Activated B cell treated with CpG ODN at 0.5 μM for 24 hours (primary cell): ENCODE measurements around the gene ATP11A. TPM values are rescaled to one million over a fixed set of nuclear protein-coding genes. Genes with fewer than 3 reads are reported as not detected.

Source experiments
- ATAC-seq: fragments of 200-7000 bp; cut with Tn5 transposase; one replicate; pipeline ENCODE4 v1.10.0; 2021; ENCODE audit warnings: low read depth, mild to moderate bottlenecking, moderate library complexity
- CTCF ChIA-PET: fragments of 350-600 bp; sonication (Branson Sonifier 250); formaldehyde crosslinking; loops from one replicate; lab custom pipeline; 2021; ENCODE audit warnings: antibody characterized with exemption; lab: Charles Lee
- POLR2A ChIA-PET: fragments of 350-600 bp; sonication (Branson Sonifier 250); formaldehyde crosslinking; loops from one replicate; lab custom pipeline; 2021; ENCODE audit warnings: antibody characterized with exemption; lab: Charles Lee
- DNase-seq: peaks from one replicate; pipeline ENCODE4 v3.0.0; 2022
- H3K27ac Mint-ChIP-seq: one replicate; pipeline ENCODE4 v1.8.0; 2020; ENCODE audit warnings: mixed read lengths
- H3K27me3 Mint-ChIP-seq: one replicate; pipeline ENCODE4 v1.8.0; 2021; ENCODE audit warnings: mixed read lengths
- H3K36me3 Mint-ChIP-seq: one replicate; pipeline ENCODE4 v1.8.0; 2021; ENCODE audit warnings: low read depth, mixed read lengths
- H3K4me1 Mint-ChIP-seq: one replicate; pipeline ENCODE4 v1.8.0; 2021; ENCODE audit warnings: mixed read lengths
- H3K4me3 Mint-ChIP-seq: one replicate; pipeline ENCODE4 v1.8.0; 2020; ENCODE audit warnings: mild to moderate bottlenecking, mixed read lengths
- H3K9me3 Mint-ChIP-seq: one replicate; pipeline ENCODE4 v1.8.0; 2020; ENCODE audit warnings: mixed read lengths
- intact Hi-C: fragments of 100-400 bp; cut with micrococcal nuclease; formaldehyde crosslinking; loops from one replicate; pipeline ENCODE4 v1.15.1; 2024
- total RNA-seq: library from RNA; stranded (reverse); gene quantifications from 2 replicates; pipeline ENCODE4 v1.2.3, GENCODE V29; 2022
- TF ChIP-seq, protein P1 (sequence below): fragments of 200-600 bp; IDR thresholded peaks from one replicate; pipeline ENCODE4 v1.8.0; 2022; ENCODE audit warnings: antibody characterized with exemption, mild to moderate bottlenecking

Gene ATP11A
- total RNA-seq, 1 donor from 2014 or later, result 49.6 TPM

DNA sequence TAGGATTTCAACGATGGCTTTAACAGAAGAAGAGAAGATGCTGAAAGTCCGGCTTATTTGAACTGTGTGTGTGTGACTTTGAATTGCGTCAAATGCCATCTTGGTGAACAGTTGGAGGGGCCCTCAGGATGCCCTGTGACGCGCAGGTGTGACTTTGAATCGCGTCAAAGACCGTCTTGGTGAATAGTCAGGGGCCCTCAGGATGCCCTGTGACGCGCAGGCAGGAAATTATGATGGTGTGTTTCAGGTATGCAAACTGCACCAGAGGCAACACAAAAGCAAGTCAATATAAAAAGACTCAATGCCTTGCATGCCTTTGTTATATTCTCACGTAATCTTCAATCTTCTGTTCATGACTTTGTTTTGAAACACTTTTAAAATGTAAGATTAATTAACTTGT lies 29.2 kb downstream of the ATP11A start:
- intact Hi-C loops, result no loop called here
- Mint-ChIP-seq H3K4me3 (no peak overlapping the region), H3K36me3 (peaks cover 6% of the 10 kb centered on the region), H3K9me3 (peaks cover 4% of the 10 kb centered on the region), H3K27me3 (no peaks in the 10 kb centered on the region), H3K27ac (no peak overlapping the region), H3K4me1 (peaks cover 1% of the 10 kb centered on the region)
- ChIA-PET CTCF (no interaction called here), POLR2A (no interaction called here)
- ATAC-seq (no peak), DNase-seq (no peak)
- TF ChIP-seq, protein P1, sequence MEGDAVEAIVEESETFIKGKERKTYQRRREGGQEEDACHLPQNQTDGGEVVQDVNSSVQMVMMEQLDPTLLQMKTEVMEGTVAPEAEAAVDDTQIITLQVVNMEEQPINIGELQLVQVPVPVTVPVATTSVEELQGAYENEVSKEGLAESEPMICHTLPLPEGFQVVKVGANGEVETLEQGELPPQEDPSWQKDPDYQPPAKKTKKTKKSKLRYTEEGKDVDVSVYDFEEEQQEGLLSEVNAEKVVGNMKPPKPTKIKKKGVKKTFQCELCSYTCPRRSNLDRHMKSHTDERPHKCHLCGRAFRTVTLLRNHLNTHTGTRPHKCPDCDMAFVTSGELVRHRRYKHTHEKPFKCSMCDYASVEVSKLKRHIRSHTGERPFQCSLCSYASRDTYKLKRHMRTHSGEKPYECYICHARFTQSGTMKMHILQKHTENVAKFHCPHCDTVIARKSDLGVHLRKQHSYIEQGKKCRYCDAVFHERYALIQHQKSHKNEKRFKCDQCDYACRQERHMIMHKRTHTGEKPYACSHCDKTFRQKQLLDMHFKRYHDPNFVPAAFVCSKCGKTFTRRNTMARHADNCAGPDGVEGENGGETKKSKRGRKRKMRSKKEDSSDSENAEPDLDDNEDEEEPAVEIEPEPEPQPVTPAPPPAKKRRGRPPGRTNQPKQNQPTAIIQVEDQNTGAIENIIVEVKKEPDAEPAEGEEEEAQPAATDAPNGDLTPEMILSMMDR, result no peak

DNA sequence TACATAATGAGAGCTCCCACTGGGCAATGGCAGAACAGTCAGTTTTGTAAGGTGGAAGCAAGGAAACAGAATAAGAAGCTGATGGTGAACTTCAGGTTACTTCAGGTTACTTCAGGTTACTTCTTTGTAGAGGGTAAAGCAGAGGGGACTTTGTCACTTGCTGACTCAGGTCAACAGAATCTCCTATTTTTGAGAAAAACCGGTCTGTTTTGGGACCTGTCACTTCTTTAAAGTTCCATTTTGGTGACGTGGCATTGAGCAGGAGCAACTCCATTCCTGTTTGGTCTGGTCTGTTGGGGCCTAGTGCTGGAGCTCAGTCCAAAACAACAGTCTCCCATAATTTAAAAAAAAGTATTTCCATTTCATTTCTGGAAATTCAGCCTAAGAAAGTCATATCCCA lies 29.7 kb downstream of the ATP11A start:
- Mint-ChIP-seq H3K4me1 (peaks cover 1% of the 10 kb centered on the region), H3K27me3 (no peaks in the 10 kb centered on the region), H3K27ac (no peak overlapping the region), H3K4me3 (no peak overlapping the region), H3K9me3 (peaks cover 2% of the 10 kb centered on the region), H3K36me3 (peaks cover 6% of the 10 kb centered on the region)
- ATAC-seq (no peak), DNase-seq (no peak)
- POLR2A ChIA-PET, result no interaction called here
- intact Hi-C loops, result no loop called here
- TF ChIP-seq, protein P1, result no peak
- CTCF ChIA-PET, result no interaction called here

DNA sequence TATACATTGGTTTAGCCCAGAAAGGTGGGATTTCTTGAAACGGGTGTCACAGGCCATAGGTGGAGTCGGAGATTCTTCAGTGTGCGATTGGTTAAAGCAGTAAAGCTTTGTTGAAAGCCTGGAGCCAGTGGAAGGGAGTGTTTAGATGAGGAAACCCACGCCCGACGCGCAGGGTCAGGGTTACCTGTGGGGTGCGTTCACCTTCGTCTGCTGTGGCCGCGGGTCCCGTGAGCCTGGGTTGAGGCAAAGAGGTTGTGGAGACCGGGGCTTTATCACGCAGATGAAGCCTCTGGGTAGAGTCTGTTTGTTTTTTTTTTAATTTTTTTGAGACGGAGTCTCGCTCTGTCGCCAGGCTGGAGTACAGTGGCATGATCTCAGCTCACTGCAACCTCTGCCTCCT lies 30.4 kb downstream of the ATP11A start:
- no peak overlapping the region for H3K27ac Mint-ChIP-seq
- TF ChIP-seq, protein P1, result no peak
- no peaks in the 10 kb centered on the region for H3K9me3 Mint-ChIP-seq
- CTCF ChIA-PET, result no interaction called here
- DNase-seq, result no peak
- no peaks in the 10 kb centered on the region for H3K27me3 Mint-ChIP-seq
- no peak for ATAC-seq
- intact Hi-C loops, result no loop called here
- no peak overlapping the region for H3K4me3 Mint-ChIP-seq
- peaks cover 5% of the 10 kb centered on the region for H3K4me1 Mint-ChIP-seq
- POLR2A ChIA-PET, result no interaction called here
- peaks cover 6% of the 10 kb centered on the region for H3K36me3 Mint-ChIP-seq

DNA sequence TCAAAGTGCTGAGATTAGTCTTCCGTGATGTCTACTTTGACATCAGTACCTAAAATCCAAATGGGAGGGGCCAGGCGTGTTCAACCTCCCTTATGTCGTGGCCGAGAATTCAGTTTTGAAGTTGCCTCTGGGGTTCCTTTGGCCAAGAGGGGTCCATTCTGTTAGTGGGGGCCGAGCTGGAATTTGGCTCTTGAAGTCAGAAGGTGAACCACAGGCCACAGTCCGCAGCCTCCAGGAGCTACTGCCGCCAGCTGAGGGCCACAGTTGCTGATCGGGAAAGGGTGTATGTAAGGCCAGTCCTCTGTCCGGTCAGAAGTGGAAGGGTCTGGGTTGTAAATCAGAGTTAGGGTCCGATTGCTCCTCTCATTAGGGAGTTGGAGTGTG lies 31.0 kb downstream of the ATP11A start:
- ATAC-seq (no peak), DNase-seq (no peak)
- ChIA-PET POLR2A (no interaction called here), CTCF (no interaction called here)
- intact Hi-C loops, result no loop called here
- Mint-ChIP-seq H3K27me3 (no peaks in the 10 kb centered on the region), H3K27ac (no peak overlapping the region), H3K4me1 (peaks cover 9% of the 10 kb centered on the region), H3K4me3 (no peak overlapping the region), H3K36me3 (peaks cover 6% of the 10 kb centered on the region), H3K9me3 (no peaks in the 10 kb centered on the region)
- TF ChIP-seq, protein P1, result no peak

DNA sequence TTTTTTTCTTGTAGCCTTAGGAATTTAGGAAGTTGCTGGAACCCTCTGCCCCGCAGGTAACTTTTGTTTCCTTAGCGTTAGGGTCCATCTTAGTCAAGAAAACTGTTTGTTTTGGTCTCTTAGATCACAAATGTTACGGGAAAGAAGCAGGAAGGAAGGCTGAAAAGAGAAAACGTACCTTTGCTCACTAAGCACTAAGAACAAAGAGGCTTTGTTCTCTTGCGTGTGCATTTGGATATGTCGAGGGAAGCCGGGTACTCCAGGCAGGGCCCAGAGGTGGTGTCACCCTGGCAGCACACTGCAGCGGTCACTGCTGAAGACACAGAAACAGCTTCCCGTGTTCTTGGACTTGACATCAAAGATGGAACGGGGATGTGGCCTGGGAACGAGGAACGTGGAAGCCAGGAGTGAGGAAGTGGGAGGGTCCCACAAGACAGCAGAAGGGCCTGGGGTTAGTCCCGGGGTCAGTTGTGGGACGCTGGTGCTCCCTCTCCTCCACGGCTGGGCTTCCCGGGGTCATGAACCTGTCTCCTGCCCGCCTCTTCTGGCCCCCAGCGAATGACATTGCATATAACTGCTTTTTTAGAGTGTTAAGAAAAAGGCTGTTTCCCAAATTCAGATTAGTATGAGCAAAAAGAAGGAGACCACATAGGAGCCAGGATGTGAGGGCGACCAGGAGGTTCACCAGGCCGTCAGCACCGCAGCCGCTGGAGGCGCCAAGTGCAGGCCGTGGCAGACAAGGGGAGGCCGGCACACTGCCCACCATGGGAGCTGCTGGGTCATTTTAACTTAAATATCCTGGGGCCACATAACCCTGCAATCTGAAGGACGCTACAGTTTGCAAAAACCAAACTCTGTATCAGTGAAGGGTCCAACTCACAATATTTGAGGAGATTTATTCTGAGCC lies 31.6 kb downstream of the ATP11A start:
- POLR2A ChIA-PET, result no interaction called here
- CTCF ChIA-PET, result no interaction called here
- no peaks in the 10 kb centered on the region for H3K27me3 Mint-ChIP-seq
- no peak overlapping the region for H3K4me3 Mint-ChIP-seq
- no peak overlapping the region for H3K27ac Mint-ChIP-seq
- peaks cover 6% of the 10 kb centered on the region for H3K36me3 Mint-ChIP-seq
- intact Hi-C loops, result no loop called here
- TF ChIP-seq, protein P1, result no peak
- ATAC-seq (no peak), DNase-seq (no peak)
- peaks cover 8% of the 10 kb centered on the region for H3K4me1 Mint-ChIP-seq
- no peaks in the 10 kb centered on the region for H3K9me3 Mint-ChIP-seq
